KG1 (cell line): Measurements from ENCODE around the gene ZNF814.
"Not testable (repeated sequence)": the region's sequence is repeated elsewhere in the genome, so short reads cannot be mapped to it uniquely, and the experiment has no call there.

Experiments used
- DNase-seq: peaks from one replicate; lab custom pipeline; 2025; lab: John Stamatoyannopoulos, UW

ZNF814 gene

DNA sequence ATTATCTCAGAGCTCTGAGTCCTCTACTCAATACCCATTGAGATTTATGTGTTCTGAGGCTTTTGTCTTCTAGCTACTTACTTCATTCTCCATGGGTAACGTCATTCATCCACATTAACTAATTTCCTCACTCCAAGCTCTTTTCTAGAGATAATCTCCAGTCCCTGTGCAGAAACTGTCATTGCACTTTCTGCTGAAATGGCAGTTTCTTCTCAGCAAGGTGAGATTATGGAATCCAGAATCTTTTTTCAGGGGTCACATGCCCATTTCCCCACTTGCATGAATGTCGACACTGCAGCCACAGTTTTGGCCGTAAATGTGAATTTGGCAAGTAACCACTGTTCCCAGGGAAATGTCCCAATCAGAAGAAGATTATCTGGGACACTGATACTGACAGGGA lies 26.5 kb downstream of the ZNF814 start:
- DNase-seq, result not testable (repeated sequence)

DNA sequence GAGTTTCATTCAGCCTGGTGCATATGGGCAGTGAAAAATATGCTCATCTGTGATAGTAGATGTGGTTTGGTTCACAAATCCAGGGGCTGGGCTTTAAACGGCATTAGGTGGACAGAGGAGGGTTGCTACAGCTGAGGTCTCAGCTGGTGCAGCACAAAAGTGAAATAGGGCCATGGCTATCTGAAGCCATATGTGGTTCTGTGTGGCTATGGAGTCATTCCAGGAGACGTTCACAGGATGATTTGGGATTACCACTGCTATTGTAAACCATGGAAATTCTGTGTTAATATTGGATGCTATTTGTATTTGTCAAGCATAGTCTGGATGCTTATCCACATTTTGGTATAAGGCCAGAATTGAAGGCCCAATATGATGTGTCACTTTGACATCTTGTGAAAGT lies 34.7 kb downstream of the ZNF814 start:
- not testable (repeated sequence) for DNase-seq

DNA sequence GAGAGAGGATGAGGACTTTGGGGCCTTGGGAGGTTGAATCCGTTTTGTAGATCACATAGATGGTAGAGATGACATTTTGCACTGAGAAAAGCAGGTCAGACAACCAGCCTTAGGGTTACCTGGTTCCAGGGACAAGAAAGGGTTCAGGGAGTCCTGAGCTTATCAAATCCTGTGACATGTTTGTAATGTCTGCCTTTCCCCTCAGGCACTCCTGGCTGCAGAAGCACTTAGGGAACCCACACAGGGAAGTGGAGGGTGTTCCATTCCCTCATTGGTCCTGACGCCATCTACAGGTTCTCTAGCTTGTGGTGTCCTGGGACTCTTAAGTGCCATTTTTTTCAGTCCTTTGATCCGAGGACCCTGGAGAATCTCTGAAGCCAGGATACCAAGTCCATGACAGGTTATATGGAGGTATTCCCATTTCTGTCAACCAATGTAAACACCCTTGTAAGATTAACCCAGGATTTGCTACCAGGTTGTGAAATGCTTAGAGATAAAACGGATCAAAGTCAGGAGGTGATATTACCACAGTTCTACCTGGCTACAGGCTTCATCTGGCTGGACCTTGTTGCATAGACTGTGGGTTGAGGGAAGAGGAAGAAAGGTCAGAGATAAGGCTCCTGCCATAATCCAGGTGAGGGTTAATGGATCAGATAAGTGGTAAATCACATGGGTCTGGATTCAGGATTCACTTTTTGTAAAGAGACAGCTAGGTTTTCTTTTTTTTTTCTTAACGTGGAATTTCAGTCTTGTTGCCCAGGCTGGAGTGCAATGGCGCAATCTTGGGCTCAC lies 36.8 kb downstream of the ZNF814 start:
- DNase-seq, result not testable (repeated sequence)

DNA sequence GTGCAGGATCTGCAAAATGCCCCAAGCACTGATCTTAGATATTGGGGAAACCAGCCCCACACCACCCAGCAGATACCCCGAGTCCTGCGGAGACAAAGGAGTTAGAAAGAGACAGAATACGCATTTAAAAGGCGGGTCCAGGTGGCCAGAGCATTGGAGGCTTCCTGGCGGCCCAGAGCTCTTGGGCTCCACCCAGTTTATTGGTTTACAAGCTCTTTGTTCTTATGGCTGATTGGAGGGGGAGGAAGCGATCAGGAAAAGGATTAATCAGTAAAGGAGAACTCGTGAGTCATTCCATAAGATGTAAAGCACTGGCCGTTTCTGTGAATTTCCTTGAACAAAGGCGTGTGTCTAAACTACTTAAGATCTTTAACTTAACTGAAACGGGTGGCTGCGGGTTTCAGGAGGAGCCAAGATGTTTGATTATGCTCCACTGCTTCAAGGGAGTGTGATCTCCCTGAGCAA lies 38.3 kb downstream of the ZNF814 start:
- no peak for DNase-seq

DNA sequence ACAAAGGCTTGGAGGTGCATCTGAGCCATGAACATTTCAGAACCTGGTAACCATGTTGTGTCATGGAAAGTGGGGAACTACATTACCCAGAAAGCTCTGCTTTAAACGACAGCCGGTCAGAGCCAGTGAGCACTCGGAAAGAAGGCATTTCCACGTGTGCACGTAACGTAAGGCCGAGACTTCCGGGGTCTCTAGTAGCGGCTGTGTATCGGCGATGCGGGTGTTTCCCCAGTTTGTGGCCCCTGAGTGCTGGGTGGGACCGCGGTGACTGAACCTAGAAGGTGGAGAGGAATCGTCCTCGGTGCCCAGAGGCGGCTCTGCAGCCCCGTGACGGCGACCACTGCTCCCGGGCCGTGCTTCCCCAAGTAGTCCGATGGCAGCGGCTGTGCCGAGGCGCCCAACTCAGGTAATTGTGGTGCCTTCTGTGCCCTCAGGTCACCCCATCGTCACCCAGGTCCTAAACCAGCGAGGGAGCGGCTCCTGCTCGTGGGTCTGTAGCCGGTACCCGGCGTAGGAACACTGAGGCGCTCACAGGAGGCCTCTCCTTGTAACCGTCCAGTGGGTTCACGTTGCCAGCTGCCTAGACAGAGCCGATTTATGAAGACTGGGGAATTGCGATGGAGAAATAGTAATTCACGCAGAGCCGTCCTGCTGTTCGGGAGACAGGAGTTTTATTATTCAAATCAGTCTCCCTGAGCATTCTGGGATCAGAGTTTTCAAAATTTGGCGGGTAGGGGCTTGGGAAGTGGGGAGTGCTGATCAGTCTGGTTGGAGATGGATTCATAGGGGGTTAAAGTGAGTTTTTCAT lies 39.0 kb downstream of the ZNF814 start, which contains the start of gene ZNF587:
Gene ZNF587, plus strand, starts transcription at position 194 of the 808 bp plus-strand sequence. Its CDS starts 180 bp downstream, at position 374.
- peak; percentile 55 for DNase-seq

DNA sequence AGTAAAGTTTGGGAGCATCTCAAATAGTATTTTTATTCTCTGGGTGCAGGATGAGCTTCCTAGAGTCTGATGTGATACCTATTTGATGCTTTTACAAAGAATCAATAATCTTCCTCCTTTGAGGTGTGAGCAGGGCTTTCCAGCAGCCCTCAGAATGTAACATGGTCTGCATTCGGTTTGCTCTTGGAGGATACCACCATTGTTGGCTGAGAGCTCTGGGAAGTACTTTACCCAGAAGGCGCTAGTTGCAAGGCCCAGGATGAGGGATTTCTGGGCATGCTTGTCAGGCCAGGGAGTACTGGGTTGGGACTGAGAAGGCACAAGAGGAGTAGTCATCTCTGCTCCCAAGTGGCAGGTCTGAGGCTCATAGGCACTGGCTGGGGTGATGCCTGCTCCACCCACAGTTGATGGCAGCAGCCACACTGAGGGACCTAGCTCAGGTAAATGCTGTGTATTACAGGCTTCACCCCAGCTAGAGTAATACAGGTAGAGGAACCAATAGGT lies 39.6 kb downstream of the ZNF814 start:
- not testable (repeated sequence) for DNase-seq

DNA sequence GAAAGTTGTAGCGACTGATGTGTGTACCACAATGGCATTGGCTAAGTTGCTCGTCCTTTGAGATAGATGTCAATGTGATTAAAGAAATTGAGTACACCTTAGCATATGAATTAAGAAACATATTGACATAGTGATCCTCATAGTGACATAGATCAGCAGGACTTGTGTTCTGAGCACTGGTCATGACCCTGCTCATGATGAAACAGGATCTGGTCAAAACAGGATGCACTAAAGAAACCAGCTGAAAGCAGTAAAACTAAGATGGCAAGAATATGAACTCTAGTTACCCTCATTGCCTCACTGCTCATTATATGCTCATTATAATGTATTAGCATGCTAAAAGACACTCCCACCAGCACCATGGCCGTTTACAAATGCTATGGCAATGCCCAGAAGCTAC lies 41.7 kb downstream of the ZNF814 start:
- not testable (repeated sequence) for DNase-seq

DNA sequence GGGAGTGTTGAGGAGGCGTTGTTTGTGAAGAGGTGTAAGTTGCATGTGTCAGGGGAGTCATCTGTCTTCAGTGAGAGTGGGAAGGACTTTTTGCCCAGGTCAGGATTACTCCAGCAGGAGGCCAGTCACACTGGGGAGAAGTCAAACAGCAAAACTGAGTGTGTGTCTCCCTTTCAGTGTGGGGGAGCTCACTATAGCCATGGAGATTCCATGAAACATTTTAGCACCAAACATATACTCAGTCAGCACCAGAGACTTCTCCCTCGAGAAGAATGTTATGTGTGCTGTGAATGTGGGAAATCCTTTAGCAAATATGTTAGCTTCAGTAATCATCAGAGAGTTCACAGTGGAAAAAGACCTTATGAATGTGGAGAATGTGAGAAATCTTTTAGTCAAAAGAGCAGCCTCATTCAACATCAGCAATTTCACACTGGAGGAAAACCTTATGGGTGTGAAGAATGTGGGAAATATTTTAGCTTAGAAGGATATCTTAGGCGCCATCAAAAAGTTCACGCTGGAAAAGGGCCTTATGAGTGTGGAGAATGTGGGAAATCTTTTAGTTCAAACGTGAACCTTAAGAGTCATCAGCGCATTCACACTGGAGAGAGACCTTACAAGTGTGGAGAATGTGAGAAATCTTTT lies 47.6 kb downstream of the ZNF814 start:
- DNase-seq, result no peak

DNA sequence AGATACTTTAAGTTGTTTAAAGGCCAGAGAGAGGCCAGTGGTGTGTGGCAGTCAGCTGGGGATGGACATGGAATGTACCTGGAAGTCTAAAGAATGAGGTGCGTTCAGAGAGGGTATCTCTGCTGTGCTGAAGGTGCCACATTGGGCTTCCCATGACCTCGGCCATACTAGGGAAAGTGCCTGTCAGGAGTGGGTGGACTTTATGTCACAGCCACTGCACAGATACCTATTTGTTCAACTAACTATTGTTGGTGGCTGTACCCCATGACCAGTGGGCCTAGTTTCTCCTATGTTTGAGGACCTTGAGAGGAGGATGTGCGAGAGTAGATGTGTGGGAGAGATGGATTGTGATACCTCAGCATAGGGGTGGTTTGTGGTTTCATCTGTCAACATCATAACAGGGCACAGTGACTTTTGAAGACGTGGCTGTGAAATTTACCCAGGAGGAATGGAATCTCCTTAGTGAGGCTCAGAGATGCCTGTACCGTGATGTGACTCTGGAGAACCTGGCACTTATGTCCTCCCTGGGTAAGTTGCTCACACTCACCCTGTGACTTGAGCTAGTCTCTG lies 50.1 kb downstream of the ZNF814 start:
- DNase-seq, result not testable (repeated sequence)

DNA sequence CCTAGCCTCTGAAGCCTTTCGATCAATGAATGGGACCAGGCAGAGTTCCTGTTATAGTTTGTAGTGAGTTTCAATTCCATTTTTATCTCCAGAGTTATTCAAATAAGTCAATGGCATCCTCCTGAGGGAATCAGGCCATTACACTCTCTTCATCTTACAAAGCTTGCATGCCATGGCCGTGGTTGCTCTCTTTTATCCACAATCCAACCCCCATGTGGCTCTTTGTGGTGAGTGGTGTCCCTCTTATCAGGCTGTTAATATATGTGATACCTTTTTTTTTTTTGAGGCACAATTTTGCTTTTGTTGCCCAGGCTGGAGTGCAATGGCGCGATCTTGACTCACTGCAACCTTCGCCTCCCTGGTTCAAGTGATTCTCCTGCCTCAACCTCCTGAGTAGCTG lies 51.8 kb downstream of the ZNF814 start:
- not testable (repeated sequence) for DNase-seq

DNA sequence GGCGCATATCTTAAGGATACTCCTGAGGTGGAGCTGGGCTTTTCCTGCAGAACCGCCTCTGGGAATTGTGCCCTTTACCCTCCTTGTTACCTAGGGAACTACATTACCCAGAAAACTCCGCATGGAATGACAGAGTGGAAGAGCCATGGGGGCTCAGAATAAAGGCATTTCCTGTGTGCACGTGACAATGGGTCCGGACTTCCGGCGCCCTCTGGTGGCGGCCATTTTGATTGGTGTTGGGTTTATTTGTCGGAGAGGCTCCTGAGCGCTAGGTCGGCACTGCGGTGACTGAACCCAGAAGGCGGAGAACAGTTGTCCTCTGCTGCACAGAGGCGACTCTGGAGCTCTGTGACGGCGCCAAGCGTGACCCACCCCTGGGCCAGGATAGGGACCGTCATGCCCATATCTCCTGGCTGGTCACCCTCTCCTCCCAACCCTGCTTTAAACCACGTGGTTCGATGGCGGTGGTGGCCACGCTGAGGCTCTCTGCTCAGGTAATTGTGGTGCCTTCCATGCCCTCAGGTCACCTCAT lies 58.7 kb downstream of the ZNF814 start, which contains the start of gene ZNF587B:
Gene ZNF587B, plus strand, starts transcription at position 229 of the 532 bp plus-strand sequence. Its CDS starts 230 bp downstream, at position 459.
- no peak for DNase-seq

DNA sequence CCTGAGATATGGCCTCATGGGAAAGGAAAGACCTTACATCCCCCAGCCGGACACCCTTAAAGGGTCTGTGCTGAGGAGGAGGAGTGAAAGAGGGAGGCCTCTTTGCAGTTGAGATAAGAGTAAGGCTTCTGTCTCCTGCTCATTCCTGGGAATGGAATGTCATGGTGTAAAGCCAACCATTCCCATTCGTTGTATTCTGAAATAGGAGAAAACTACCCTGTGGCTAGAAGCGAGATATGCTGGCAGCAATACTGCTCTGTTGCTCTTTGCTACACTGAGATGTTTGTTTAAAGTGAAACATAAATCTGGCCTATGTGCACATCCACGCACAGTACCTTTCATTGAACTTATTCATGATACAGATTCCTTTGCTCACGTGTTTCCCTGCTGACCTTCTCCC lies 59.5 kb downstream of the ZNF814 start:
- no peak for DNase-seq

DNA sequence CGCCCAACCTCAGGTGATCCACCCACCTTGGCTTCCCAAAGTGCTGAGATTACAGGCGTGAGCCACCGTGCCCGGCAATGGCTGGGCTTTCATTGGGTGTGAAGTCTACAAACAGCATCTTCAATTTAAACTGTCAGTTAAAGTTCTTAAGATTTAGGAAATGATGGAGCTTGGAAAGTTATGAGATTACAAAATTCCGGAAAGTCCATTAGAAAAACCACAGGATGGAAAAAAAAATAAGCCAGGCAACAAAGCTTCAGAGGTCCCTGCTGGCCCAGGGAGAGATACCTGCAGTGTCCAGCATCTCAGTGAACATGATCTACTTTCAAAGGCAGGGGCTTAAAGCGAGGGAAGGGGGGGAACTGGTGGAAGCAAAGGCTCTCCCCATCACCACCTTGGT lies 63.3 kb downstream of the ZNF814 start:
- no peak for DNase-seq

DNA sequence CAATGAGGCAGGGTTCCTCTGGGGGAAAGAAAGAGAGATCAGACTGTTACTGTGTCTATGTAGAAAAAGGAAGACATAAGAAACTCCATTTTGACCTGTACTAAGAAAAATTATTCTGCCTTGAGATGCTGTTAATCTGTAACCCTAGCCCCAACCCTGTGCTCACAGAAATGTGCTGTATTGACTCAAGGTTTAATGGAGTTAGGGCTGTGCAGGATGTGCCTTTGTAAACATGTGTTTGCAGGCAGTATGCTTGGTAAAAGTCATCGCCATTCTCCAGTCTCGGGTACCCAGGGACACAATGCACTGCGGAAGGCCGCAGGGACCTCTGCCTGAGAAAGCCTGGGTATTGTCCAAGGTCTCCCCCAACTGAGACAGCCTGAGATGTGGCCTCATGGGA lies 65.2 kb downstream of the ZNF814 start:
- DNase-seq, result not testable (repeated sequence)

DNA sequence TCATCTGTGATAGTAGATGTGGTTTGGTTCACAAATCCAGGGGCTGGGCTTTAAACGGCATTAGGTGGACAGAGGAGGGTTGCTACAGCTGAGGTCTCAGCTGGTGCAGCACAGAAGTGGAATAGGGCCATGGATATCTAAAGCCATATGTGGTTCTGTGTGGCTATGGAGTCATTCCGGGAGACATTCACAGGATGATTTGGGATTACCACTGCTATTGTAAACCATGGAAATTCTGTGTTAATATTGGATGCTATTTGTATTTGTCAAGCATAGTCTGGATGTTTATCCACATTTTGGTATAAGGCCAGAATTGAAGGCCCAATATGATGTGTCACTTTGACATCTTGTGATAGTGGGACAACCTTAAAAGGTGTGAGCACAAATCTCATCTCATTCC lies 65.7 kb downstream of the ZNF814 start:
- DNase-seq, result not testable (repeated sequence)

DNA sequence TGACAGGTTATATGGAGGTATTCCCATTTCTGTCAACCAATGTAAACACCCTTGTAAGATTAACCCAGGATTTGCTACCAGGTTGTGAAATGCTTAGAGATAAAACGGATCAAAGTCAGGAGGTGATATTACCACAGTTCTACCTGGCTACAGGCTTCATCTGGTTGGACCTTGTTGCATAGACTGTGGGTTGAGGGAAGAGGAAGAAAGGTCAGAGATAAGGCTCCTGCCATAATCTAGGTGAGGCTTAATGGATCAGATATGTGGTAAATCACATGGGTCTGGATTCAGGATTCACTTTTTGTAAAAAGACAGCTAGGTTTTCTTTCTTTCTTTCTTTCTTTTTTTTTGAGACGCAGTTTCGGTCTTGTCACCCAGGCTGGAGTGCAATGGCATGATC lies 67.3 kb downstream of the ZNF814 start:
- not testable (repeated sequence) for DNase-seq

DNA sequence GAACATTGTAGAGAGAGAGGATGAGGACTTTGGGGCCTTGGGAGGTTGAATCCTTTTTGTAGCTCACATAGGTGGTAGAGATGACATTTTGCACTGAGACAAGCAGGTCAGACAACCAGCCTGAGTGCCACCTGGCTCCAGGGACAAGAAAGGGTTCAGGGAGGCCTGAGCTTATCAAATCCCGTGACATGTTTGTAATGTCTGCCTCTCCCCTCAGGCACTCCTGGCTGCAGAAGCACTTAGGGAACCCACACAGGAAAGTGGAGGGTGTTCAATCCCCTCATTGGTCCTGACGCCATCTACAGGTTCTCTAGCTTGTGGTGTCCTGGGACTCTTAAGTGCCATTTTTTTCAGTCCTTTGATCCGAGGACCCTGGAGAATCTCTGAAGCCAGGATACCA lies 67.7 kb downstream of the ZNF814 start:
- not testable (repeated sequence) for DNase-seq

DNA sequence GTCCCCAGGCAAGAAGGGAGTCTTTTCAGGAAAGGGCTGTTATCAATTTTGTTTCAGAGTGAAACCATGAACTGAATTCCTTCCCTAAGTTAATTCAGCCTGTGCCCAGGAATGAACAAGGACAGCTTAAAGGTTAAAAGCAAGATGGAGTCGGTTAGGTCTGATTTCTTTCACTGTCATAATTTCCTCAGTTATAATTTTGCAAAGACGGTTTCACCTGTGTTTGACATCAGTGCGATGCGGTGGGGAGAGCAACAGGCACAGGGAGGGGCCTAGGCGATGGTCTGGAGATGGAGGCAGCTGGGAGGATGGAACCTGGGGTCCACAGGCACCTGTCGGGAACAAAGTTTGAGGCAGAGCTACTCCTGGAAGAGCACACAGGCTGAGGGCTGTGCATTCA lies 68.2 kb downstream of the ZNF814 start:
- no peak for DNase-seq

DNA sequence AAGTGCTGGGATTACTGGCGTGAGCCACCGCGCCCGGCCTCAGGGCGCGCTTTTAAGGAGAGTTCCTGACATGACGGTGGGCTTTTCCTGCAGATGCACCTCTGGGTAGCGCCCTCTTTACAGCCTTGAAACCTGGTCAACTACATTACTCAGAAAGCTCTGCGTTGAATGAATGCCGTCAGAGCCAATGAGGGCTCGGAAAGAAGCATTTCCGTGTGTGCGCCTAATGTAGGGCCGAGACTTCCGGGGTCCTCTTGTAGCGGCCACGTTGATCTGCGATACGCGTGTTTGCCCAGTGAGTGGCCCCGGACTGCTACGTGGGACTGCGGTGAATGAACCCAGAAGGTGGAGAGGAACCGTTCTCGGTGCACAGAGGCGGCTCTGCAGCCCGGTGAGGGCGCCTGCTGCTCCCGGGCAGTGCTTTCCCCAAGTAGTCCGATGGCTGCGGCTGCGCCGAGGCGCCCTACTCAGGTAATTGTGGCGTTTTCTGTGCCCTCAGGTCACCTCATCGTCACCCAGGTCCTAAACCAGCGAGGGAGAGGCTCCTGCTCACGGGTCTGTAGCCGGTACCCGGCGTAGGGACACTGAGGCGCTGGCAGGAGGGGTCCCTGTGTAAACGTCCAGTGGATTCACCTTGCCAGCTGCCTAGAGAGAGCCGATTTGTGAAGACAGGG lies 69.2 kb downstream of the ZNF814 start:
- peak; percentile 93 for DNase-seq

DNA sequence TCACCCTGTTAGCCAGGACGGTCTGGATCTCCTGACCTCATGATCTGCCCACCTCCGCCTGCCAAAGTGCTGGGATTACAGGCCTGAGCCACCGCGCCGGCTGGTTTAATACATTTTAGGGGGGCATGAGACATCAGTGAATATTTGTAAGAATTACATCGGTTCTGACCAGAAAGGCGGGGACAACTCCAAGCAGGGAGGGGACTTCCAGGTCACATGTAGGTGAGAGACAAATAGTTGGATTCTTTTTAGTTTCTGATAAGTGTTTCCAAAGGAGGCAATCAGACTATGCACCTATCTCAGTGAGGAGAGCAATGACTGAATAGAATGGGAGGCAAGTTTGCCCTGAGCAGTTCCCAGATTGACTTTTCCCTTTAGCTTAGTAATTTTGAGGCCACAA lies 70.5 kb downstream of the ZNF814 start:
- DNase-seq, result no peak

DNA sequence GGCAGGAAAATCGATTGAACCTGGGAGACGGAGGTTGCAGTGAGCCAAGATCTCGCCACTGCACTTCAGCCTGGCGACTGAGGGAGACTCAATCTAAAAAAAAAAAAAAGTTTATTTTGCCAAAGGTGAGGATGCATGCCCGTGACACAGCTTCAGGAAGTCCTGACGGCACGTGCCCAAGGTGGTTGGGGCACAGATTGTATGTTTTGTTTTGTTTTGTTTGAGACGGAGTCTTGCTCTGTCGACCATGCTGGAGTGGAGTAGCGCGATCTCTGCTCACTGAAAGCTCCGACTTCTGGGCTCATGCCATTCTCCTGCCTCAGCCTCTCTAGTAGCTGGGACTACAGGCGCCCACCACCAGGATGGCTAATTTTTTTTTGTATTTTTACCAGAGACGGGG lies 70.9 kb downstream of the ZNF814 start:
- no peak for DNase-seq
